Uterus (tissue), 4 donors: ENCODE data around the gene HBEGF. TPM values are rescaled to one million over a fixed set of nuclear protein-coding genes. Genes with fewer than 3 reads are reported as not detected.

Experiments
- DNase-seq, 2 donors: peaks; one replicate each; pipeline ENCODE4 v3.0.0-alpha.2; 2019 to 2020
- H3K27ac ChIP-seq, 2 donors: fragments of 200-600 bp; sonication (generic); 1 replicate in 1 of 2; 2 replicates in 1 of 2; pipeline ENCODE4 v1.5.1; 2016 to 2018
- H3K27me3 ChIP-seq, 2 donors: fragments of 200-600 bp; sonication (generic); one replicate each; pipeline ENCODE4 v1.5.1; 2018 to 2019; ENCODE audit warnings: control low read depth in 1 of 2
- H3K36me3 ChIP-seq, 2 donors: fragments of 200-600 bp; sonication (generic); one replicate each; pipeline ENCODE4 v1.5.1; 2019; ENCODE audit warnings: control low read depth in 1 of 2
- H3K4me1 ChIP-seq, 2 donors: fragments of 200-600 bp; sonication (generic); one replicate each; pipeline ENCODE4 v1.5.1; 2018 to 2019; ENCODE audit warnings: control low read depth in 1 of 2
- H3K4me3 ChIP-seq, 2 donors: fragments of 200-600 bp; sonication (generic); 1 replicate in 1 of 2; 2 replicates in 1 of 2; pipeline ENCODE4 v1.5.1; 2018 to 2019; ENCODE audit warnings: mild to moderate bottlenecking in 1 of 2
- H3K9me3 ChIP-seq, 2 donors: fragments of 200-600 bp; sonication (generic); one replicate each; pipeline ENCODE4 v1.5.1; 2019; ENCODE audit warnings: control low read depth in 1 of 2
- POLR2A ChIP-seq, 2 donors: fragments of 450-650 bp; IDR thresholded peaks; one replicate each; pipeline ENCODE4 v1.6.1; 2016; ENCODE audit warnings: antibody characterized with exemption in 2 of 2, mild to moderate bottlenecking in 1 of 2, moderate library complexity in 1 of 2
- intact Hi-C: fragments of 100-400 bp; cut with DNase I; formaldehyde crosslinking; loops from one replicate; pipeline ENCODE4 v1.15.1; 2023; ENCODE audit warnings: low total_unique reads
- total RNA-seq, 4 donors: library from RNA; depleted of rRNA in 3 of 4; stranded (reverse); fragments of >200 nt in 3 of 4; gene quantifications; one replicate each; pipeline versions ENCODE4 v1.1.0 to v1.2.4, GENCODE V29; 2014 to 2023
- TF ChIP-seq, protein P1 (sequence below), 4 experiments: fragments of 200-600 bp in 2 of 4; fragments of 450-650 bp in 2 of 4; sonication (generic) in 2 of 4; IDR thresholded peaks; one replicate each; pipeline ENCODE4 v1.5.1; 2016 to 2019; ENCODE audit warnings: antibody characterized with exemption in 4 of 4, mild to moderate bottlenecking in 2 of 4, moderate library complexity in 1 of 4
- donor health status: DM: yes; HTN: yes; CAD: no.

HBEGF gene
- total RNA-seq, 4 donors from 2014 or later, result 0.77 to 24.4 (median 8.4) TPM

DNA sequence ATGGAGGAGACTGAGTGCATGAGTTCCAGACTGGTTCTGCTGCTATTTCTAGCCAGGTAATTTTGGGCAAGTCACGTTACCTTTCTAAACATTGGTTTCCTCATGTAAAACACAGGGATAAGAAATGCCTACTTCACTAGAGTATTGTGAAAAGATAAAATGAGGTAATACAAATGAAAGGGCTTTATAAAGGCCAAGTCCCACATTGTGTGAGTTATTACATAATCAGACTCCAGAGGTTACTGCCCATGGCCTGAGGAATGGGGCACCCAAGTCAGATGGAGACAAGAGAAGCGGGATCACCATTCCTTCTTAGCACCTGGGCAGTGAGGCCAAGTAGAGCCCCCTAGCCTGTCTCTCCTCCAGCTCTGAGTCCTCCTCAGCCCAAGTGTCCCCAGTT lies 7.5 kb downstream of the HBEGF start:
- Histone ChIP-seq H3K4me1 (peaks cover 0 to 3% of the 10 kb centered on the region in 2 donors), H3K4me3 (no peak overlapping the region), H3K9me3 (no peaks in the 10 kb centered on the region), H3K36me3 (no peaks in the 10 kb centered on the region), H3K27me3 (no peaks in the 10 kb centered on the region), H3K27ac (peak overlapping the region in 1 of 2 donors; percentile 12)
- DNase-seq, result no peak
- TF ChIP-seq, protein P1, sequence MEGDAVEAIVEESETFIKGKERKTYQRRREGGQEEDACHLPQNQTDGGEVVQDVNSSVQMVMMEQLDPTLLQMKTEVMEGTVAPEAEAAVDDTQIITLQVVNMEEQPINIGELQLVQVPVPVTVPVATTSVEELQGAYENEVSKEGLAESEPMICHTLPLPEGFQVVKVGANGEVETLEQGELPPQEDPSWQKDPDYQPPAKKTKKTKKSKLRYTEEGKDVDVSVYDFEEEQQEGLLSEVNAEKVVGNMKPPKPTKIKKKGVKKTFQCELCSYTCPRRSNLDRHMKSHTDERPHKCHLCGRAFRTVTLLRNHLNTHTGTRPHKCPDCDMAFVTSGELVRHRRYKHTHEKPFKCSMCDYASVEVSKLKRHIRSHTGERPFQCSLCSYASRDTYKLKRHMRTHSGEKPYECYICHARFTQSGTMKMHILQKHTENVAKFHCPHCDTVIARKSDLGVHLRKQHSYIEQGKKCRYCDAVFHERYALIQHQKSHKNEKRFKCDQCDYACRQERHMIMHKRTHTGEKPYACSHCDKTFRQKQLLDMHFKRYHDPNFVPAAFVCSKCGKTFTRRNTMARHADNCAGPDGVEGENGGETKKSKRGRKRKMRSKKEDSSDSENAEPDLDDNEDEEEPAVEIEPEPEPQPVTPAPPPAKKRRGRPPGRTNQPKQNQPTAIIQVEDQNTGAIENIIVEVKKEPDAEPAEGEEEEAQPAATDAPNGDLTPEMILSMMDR (IDR thresholded peaks at IDR 0.05), result no peak
- no peak for TF ChIP-seq POLR2A (IDR thresholded peaks at IDR 0.05)
- intact Hi-C loops, result no loop called here

DNA sequence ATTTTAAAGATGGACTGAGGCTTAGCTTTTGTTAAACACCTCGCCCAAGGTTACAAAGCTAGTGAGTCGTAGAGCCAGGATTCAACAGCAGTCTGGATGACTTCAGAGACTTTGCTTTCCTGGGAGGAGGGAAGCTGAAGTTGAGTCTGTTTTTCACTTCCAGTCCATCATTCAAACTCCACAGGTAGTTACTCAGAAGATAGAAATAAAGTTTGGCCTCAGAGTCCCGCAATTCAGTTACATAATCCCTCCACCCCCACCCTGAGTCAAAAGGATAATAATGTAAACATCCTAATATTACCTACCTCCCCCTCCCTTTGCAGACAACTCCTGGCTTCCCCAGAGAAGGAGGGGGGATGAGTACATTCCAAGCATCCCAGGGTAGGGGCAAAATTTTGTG lies 8.1 kb downstream of the HBEGF start:
- TF ChIP-seq POLR2A (IDR thresholded peaks at IDR 0.05), result no peak
- TF ChIP-seq, protein P1 (IDR thresholded peaks at IDR 0.05), result no peak
- H3K27ac ChIP-seq, result peak overlapping the region; percentile 76 to 84
- intact Hi-C loops, result no loop called here
- no peaks in the 10 kb centered on the region for H3K36me3 ChIP-seq
- peaks cover 0 to 3% of the 10 kb centered on the region in 2 donors for H3K4me1 ChIP-seq
- no peaks in the 10 kb centered on the region for H3K27me3 ChIP-seq
- no peak for DNase-seq
- H3K4me3 ChIP-seq, result no peak overlapping the region
- no peaks in the 10 kb centered on the region for H3K9me3 ChIP-seq

DNA sequence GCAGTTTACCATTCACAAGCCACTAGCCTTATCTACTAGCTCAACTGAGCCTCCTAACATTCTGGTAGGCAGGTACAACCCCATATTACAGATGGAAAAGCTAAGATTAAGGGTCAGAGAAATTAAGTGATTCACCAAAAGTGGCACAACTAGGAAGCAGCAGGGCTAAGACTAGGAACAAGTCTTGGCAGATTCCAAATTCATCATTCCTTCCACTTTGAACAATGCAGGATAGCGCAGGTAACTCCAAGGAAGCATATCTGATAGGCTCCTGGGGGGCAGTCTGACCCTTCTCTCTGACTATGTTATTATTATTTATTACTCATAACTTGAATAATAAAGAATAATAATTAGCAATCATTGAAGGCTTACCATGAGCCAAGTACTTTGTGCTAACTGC lies 8.5 kb downstream of the HBEGF start:
- Histone ChIP-seq H3K36me3 (no peaks in the 10 kb centered on the region), H3K4me3 (no peak overlapping the region), H3K4me1 (peaks cover 0 to 3% of the 10 kb centered on the region in 2 donors), H3K27me3 (no peaks in the 10 kb centered on the region), H3K27ac (peak overlapping the region; percentile 76 to 84), H3K9me3 (no peaks in the 10 kb centered on the region)
- TF ChIP-seq, protein P1 (IDR thresholded peaks at IDR 0.05), result no peak
- TF ChIP-seq POLR2A (IDR thresholded peaks at IDR 0.05), result no peak
- no peak for DNase-seq
- intact Hi-C loops, result no loop called here

DNA sequence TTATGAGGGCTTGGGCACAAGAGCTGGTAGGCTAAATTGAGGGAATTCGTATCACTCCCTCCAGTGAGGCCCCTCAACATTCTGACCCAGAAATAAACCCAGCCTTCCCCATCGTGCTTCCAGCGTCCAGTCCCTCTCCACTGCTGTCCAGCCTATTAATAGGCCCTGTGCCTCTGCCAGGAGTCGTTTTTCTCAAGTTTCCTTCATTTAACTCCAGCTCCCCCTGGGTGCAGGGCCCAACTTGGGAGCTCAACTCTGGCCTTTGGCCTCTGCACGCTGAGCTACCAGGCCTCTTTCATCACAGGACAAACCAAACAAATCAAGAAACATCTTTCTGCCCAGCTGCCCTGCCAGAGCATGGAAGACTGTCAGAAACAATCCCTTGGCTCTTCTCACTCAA lies 10.0 kb downstream of the HBEGF start:
- no peaks in the 10 kb centered on the region for H3K9me3 ChIP-seq
- intact Hi-C loops, result no loop called here
- peak; percentile 84 to 85 for DNase-seq
- H3K36me3 ChIP-seq, result no peaks in the 10 kb centered on the region
- H3K4me1 ChIP-seq, result peaks cover 0 to 3% of the 10 kb centered on the region in 2 donors
- no peak overlapping the region for H3K4me3 ChIP-seq
- H3K27ac ChIP-seq, result peak overlapping the region; percentile 76 to 84
- TF ChIP-seq, protein P1 (IDR thresholded peaks at IDR 0.05), result peak in 1 of 4 experiments; percentile 10
- TF ChIP-seq POLR2A (IDR thresholded peaks at IDR 0.05), result no peak
- H3K27me3 ChIP-seq, result no peaks in the 10 kb centered on the region

DNA sequence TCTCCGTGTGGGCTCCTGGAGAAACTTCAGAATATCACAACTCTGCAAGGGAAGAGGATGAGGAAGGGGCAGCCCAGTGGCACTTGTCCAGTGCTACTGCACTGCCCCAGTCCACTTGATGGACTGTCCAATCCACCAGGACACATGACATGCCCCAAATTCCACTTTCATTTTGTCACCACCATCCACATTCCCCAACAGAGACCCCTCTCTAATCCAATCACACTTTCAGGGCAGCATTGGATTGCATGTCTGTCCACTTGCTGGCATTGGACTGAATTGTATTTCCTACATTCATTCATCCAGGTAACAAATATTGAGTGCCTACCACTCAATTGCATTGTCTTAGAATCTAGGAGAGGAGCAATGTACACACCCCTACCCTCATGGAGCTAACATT lies 14.8 kb downstream of the HBEGF start:
- Histone ChIP-seq H3K4me1 (peaks cover 0 to 3% of the 10 kb centered on the region in 2 donors), H3K36me3 (no peaks in the 10 kb centered on the region), H3K27me3 (no peaks in the 10 kb centered on the region), H3K9me3 (no peaks in the 10 kb centered on the region), H3K4me3 (no peak overlapping the region), H3K27ac (no peak overlapping the region)
- intact Hi-C loops, result no loop called here
- TF ChIP-seq POLR2A (IDR thresholded peaks at IDR 0.05), result no peak
- TF ChIP-seq, protein P1 (IDR thresholded peaks at IDR 0.05), result no peak
- no peak for DNase-seq
